Measurements from ENCODE around the gene PLCH2.

Gene PLCH2

GRCh38 chr1:2516946-2517345, 40.9 kb downstream of the PLCH2 start:
- in situ Hi-C loops (cut with MboI; ENCODE audit: low pct_unique_long_range_greater_than_20kb, low sequenced_read_pairs, unreplicated experiment): no loop called here
- DNase-seq (ENCODE audit: low spot score): no peak
- no peak for TF ChIP-seq CTCF (IDR thresholded peaks at IDR 0.05; ENCODE audit: extremely low read depth, insufficient read depth, missing control alignments)

- no peak for DNase-seq (ENCODE audit: low spot score)
- in situ Hi-C loops (cut with MboI; ENCODE audit: low pct_unique_long_range_greater_than_20kb, low sequenced_read_pairs, unreplicated experiment): no loop called here
- TF ChIP-seq CTCF (IDR thresholded peaks at IDR 0.05; ENCODE audit: extremely low read depth, insufficient read depth, missing control alignments): no peak
Measured at GRCh38 chr1:2517966-2518365, 41.9 kb downstream of the PLCH2 start.

- in situ Hi-C loops (cut with MboI; ENCODE audit: low pct_unique_long_range_greater_than_20kb, low sequenced_read_pairs, unreplicated experiment): no loop called here
- no peak for TF ChIP-seq CTCF (IDR thresholded peaks at IDR 0.05; ENCODE audit: extremely low read depth, insufficient read depth, missing control alignments)
- no peak for DNase-seq (ENCODE audit: low spot score)
Measured at GRCh38 chr1:2518528-2518927, 42.4 kb downstream of the PLCH2 start.

GRCh38 chr1:2519029-2519685, 43.1 kb downstream of the PLCH2 start:
- DNase-seq (ENCODE audit: low spot score): no peak
- in situ Hi-C loops (cut with MboI; ENCODE audit: low pct_unique_long_range_greater_than_20kb, low sequenced_read_pairs, unreplicated experiment): no loop called here
- no peak for TF ChIP-seq CTCF (IDR thresholded peaks at IDR 0.05; ENCODE audit: extremely low read depth, insufficient read depth, missing control alignments)

- no peak for DNase-seq (ENCODE audit: low spot score)
- in situ Hi-C loops (cut with MboI; ENCODE audit: low pct_unique_long_range_greater_than_20kb, low sequenced_read_pairs, unreplicated experiment): no loop called here
- no peak for TF ChIP-seq CTCF (IDR thresholded peaks at IDR 0.05; ENCODE audit: extremely low read depth, insufficient read depth, missing control alignments)
Measured at GRCh38 chr1:2519729-2520128, 43.6 kb downstream of the PLCH2 start.

- in situ Hi-C loops (cut with MboI; ENCODE audit: low pct_unique_long_range_greater_than_20kb, low sequenced_read_pairs, unreplicated experiment): no loop called here
- TF ChIP-seq CTCF (IDR thresholded peaks at IDR 0.05; ENCODE audit: extremely low read depth, insufficient read depth, missing control alignments): no peak
- no peak for DNase-seq (ENCODE audit: low spot score)
Measured at GRCh38 chr1:2520206-2520605, 44.1 kb downstream of the PLCH2 start.

All from GM13977 (cell line).